ENCODE results near the gene USP24. TPM values are rescaled to one million over a fixed set of nuclear protein-coding genes. Genes with fewer than 3 reads are reported as not detected.
A peak's percentile ranks its signal among the peaks of the same experiment; 100 is the strongest.
"Not testable (repeated sequence)": the region's sequence is repeated elsewhere in the genome, so short reads cannot be mapped to it uniquely, and the experiment has no call there.

The USP24 gene
- total RNA-seq, 1 donor from 2014 or later: 46.5 TPM

- no peak for DNase-seq (ENCODE audit: low read depth in 2 of 2)
Observed at GRCh38 chr1:55196433-55197035, 18.6 kb downstream of the USP24 start.

GRCh38 chr1:55195521-55196233, 19.5 kb downstream of the USP24 start:
- no peak for DNase-seq (ENCODE audit: low read depth in 2 of 2)

GRCh38 chr1:55194851-55195250, 20.3 kb downstream of the USP24 start:
- no peak for DNase-seq (ENCODE audit: low read depth in 2 of 2)

- no peak for DNase-seq (ENCODE audit: low read depth in 2 of 2)
Observed at GRCh38 chr1:55192093-55192492, 23.1 kb downstream of the USP24 start.

GRCh38 chr1:55191219-55191952, 23.8 kb downstream of the USP24 start:
- not testable (repeated sequence) for DNase-seq (ENCODE audit: low read depth in 2 of 2)

GRCh38 chr1:55190109-55190508, 25.1 kb downstream of the USP24 start:
- no peak for DNase-seq (ENCODE audit: low read depth in 2 of 2)

- DNase-seq (ENCODE audit: low read depth in 2 of 2): peak; percentile 44 to 60
Observed at GRCh38 chr1:55188909-55189308, 26.3 kb downstream of the USP24 start.

GRCh38 chr1:55185832-55186231, 29.3 kb downstream of the USP24 start:
- no peak for DNase-seq (ENCODE audit: low read depth in 2 of 2)

- no peak for DNase-seq (ENCODE audit: low read depth in 2 of 2)
Observed at GRCh38 chr1:55184859-55185258, 30.3 kb downstream of the USP24 start.

- DNase-seq (ENCODE audit: low read depth in 2 of 2): no peak
Observed at GRCh38 chr1:55181666-55182065, 33.5 kb downstream of the USP24 start.

GRCh38 chr1:55180075-55180670, 35.0 kb downstream of the USP24 start:
- DNase-seq (ENCODE audit: low read depth in 2 of 2): no peak

GRCh38 chr1:55179177-55179835, 35.9 kb downstream of the USP24 start:
- DNase-seq (ENCODE audit: low read depth in 2 of 2): no peak

- DNase-seq (ENCODE audit: low read depth in 2 of 2): no peak
Observed at GRCh38 chr1:55172687-55173086, 42.5 kb downstream of the USP24 start.

GRCh38 chr1:55172272-55172671, 42.9 kb downstream of the USP24 start:
- no peak for DNase-seq (ENCODE audit: low read depth in 2 of 2)

GRCh38 chr1:55171694-55172093, 43.5 kb downstream of the USP24 start:
- DNase-seq (ENCODE audit: low read depth in 2 of 2): no peak

- no peak for DNase-seq (ENCODE audit: low read depth in 2 of 2)
Observed at GRCh38 chr1:55170426-55170825, 44.7 kb downstream of the USP24 start.

GRCh38 chr1:55169126-55169525, 46.0 kb downstream of the USP24 start:
- DNase-seq (ENCODE audit: low read depth in 2 of 2): peak in 1 of 2 donors; percentile 24

- no peak for DNase-seq (ENCODE audit: low read depth in 2 of 2)
Observed at GRCh38 chr1:55168353-55168752, 46.8 kb downstream of the USP24 start.

GRCh38 chr1:55167224-55167871, 47.8 kb downstream of the USP24 start:
- no peak for DNase-seq (ENCODE audit: low read depth in 2 of 2)

- DNase-seq (ENCODE audit: low read depth in 2 of 2): no peak
Observed at GRCh38 chr1:55164906-55165305, 50.3 kb downstream of the USP24 start.

GRCh38 chr1:55159571-55159970, 55.6 kb downstream of the USP24 start:
- DNase-seq (ENCODE audit: low read depth in 2 of 2): no peak
